GM23338 (cell line): ENCODE measurements around the gene KIF19. TPM values are rescaled to one million over a fixed set of nuclear protein-coding genes. Genes with fewer than 3 reads are reported as not detected.

Experiments used
- ATAC-seq: fragments of 200-7000 bp; cut with Tn5 transposase; 3 replicates; pipeline ENCODE4 v1.9.1; 2020
- DNase-seq: peaks from one replicate; pipeline ENCODE4 v3.0.0-alpha.2; 2015; ENCODE audit warnings: low spot score
- H2AFZ ChIP-seq: fragments of 200-600 bp; sonication (generic); 2 replicates; pipeline ENCODE4 v1.8.0; 2016; ENCODE audit warnings: antibody characterized with exemption, mild to moderate bottlenecking, moderate library complexity
- H3F3A ChIP-seq: fragments of 200-600 bp; sonication (generic); replicated peaks from 2 replicates; pipeline ENCODE4 v1.8.0; 2017; ENCODE audit warnings: antibody characterized with exemption, mixed run types, low read depth
- H3K27ac ChIP-seq: fragments of 200-600 bp; sonication (generic); 2 replicates; pipeline ENCODE4 v1.6.1; 2016; ENCODE audit warnings: low read depth
- H3K27me3 ChIP-seq: fragments of 200-600 bp; sonication (generic); 2 replicates; pipeline ENCODE4 v1.8.0; 2016; ENCODE audit warnings: mild to moderate bottlenecking, mixed run types, moderate library complexity; ENCODE audit not compliant: insufficient read depth
- H3K36me3 ChIP-seq: fragments of 200-600 bp; sonication (generic); 2 replicates; pipeline ENCODE4 v1.8.0; 2016; ENCODE audit warnings: mild to moderate bottlenecking; ENCODE audit not compliant: insufficient read depth
- H3K4me1 ChIP-seq: fragments of 200-600 bp; sonication (generic); 2 replicates; pipeline ENCODE4 v1.8.0; 2016; ENCODE audit warnings: mild to moderate bottlenecking, moderate library complexity; ENCODE audit not compliant: insufficient read depth
- H3K4me2 ChIP-seq: fragments of 200-600 bp; sonication (generic); 2 replicates; pipeline ENCODE4 v1.7.1; 2017; ENCODE audit warnings: mixed run types
- H3K4me3 ChIP-seq: fragments of 200-600 bp; sonication (generic); 2 replicates; pipeline ENCODE4 v1.6.1; 2016; ENCODE audit warnings: mixed run types
- H3K79me2 ChIP-seq: fragments of 200-600 bp; sonication (generic); replicated peaks from 2 replicates; pipeline ENCODE4 v1.8.0; 2017; ENCODE audit warnings: mild to moderate bottlenecking; ENCODE audit not compliant: insufficient read depth
- H3K9me2 ChIP-seq: fragments of 200-600 bp; sonication (generic); 2 replicates; pipeline ENCODE4 v1.8.0; 2017; ENCODE audit not compliant: insufficient read depth
- H4K20me1 ChIP-seq: fragments of 200-600 bp; sonication (generic); replicated peaks from 2 replicates; pipeline ENCODE4 v1.8.0; 2017; ENCODE audit warnings: mild to moderate bottlenecking; ENCODE audit not compliant: insufficient read depth
- H3K27ac Mint-ChIP-seq: 2 replicates; pipeline ENCODE4 v1.8.0; 2020; ENCODE audit warnings: inconsistent platforms, mild to moderate bottlenecking, moderate library complexity, mixed read lengths
- H3K27me3 Mint-ChIP-seq: 3 replicates; pipeline ENCODE4 v1.8.0; 2022; ENCODE audit warnings: low read depth, mild to moderate bottlenecking, moderate library complexity, mixed read lengths, inconsistent platforms; ENCODE audit not compliant: insufficient read depth, poor library complexity
- H3K36me3 Mint-ChIP-seq: 3 replicates; pipeline ENCODE4 v1.8.0; 2021; ENCODE audit warnings: low read depth, mild to moderate bottlenecking, inconsistent platforms, moderate library complexity, mixed read lengths
- H3K4me1 Mint-ChIP-seq: 3 replicates; pipeline ENCODE4 v1.8.0; 2020; ENCODE audit warnings: mild to moderate bottlenecking, inconsistent platforms, mixed read lengths
- H3K4me3 Mint-ChIP-seq: 3 replicates; pipeline ENCODE4 v1.8.0; 2021; ENCODE audit warnings: moderate library complexity, mild to moderate bottlenecking, inconsistent platforms, mixed read lengths
- H3K9me3 Mint-ChIP-seq: 3 replicates; pipeline ENCODE4 v1.8.0; 2020; ENCODE audit warnings: moderate library complexity, mild to moderate bottlenecking, inconsistent platforms, mixed read lengths
- CREB1 ChIP-seq: fragments of 250-450 bp; sonication (Bioruptor Pico); IDR thresholded peaks from 2 replicates; pipeline ENCODE4 v1.5.0; 2020; ENCODE audit warnings: low read depth, mild to moderate bottlenecking, moderate library complexity
- EZH2phosphoT487 ChIP-seq: fragments of 200-600 bp; sonication (generic); IDR thresholded peaks from one replicate; pipeline ENCODE4 v1.8.1; 2018; ENCODE audit warnings: antibody characterized with exemption; ENCODE audit not compliant: unreplicated experiment
- NANOG ChIP-seq: IDR thresholded peaks from 2 replicates; pipeline ENCODE4 v1.6.1; 2016; ENCODE audit warnings: antibody characterized with exemption, borderline replicate concordance
- POLR2AphosphoS5 ChIP-seq: IDR thresholded peaks from 2 replicates; pipeline ENCODE4 v1.6.1; 2016; ENCODE audit warnings: antibody characterized with exemption, low read depth
- ZNF462 ChIP-seq: fragments of 250-450 bp; sonication (Bioruptor Pico); IDR thresholded peaks from 2 replicates; pipeline ENCODE4 v1.5.0; 2020; ENCODE audit warnings: mild to moderate bottlenecking, moderate library complexity
- polyA plus RNA-seq: library from polyadenylated mRNA; unstranded; fragments of >200 nt; fragmentation: Nextera tagmentation; extraction: Ambion mirVana; gene quantifications from 2 replicates; pipeline ENCODE4 v1.2.1, GENCODE V29; 2016
- total RNA-seq: library from RNA; depleted of rRNA; stranded (reverse); fragments of >200 nt; shearing (Covaris generic); gene quantifications from 2 replicates; pipeline ENCODE4 v1.2.3, GENCODE V29; 2014

The KIF19 gene
- total and polyA plus RNA-seq, 2 experiments from 2014 or later, result 0.35 to 0.36 TPM

- Mint-ChIP-seq H3K36me3 (no peaks in the 10 kb centered on the region), H3K27me3 (peaks cover 10% of the 10 kb centered on the region), H3K27ac (peak overlapping the region; percentile 26; the same call in 1 of the 2 replicates), H3K4me3 (no peak overlapping the region), H3K4me1 (peaks cover 16% of the 10 kb centered on the region; the same call in 2 of the 3 replicates), H3K9me3 (peaks cover 4% of the 10 kb centered on the region; the same call in 2 of the 3 replicates)
- H3K36me3 ChIP-seq, result no peaks in the 10 kb centered on the region
- no peak overlapping the region for H3K4me2 ChIP-seq
- no peak overlapping the region; the same call in 1 of the 2 replicates for H2AFZ ChIP-seq
- H3K4me1 ChIP-seq, result no peaks in the 10 kb centered on the region; the same call in 1 of the 2 replicates
- no peaks in the 10 kb centered on the region for H3K9me2 ChIP-seq
- no peaks in the 10 kb centered on the region for H3K27me3 ChIP-seq
- H3K79me2 ChIP-seq, result no peaks in the 10 kb centered on the region
- ATAC-seq (no peak), DNase-seq (no peak)
- H4K20me1 ChIP-seq, result no peaks in the 10 kb centered on the region
- no peak overlapping the region for H3K4me3 ChIP-seq
- no peaks in the 10 kb centered on the region for H3F3A ChIP-seq
- H3K27ac ChIP-seq, result no peak overlapping the region
- no peak for TF ChIP-seq EZH2phosphoT487
- no peak for TF ChIP-seq ZNF462 (CRISPR knock-in tag)
- no peak for TF ChIP-seq POLR2AphosphoS5
- TF ChIP-seq CREB1 (CRISPR knock-in tag), result no peak
These were observed 69.0 kb downstream of the KIF19 start for GRCh38 chr17:74394977-74395376.

GRCh38 chr17:74396567-74396966, 70.5 kb downstream of the KIF19 start:
- no peaks in the 10 kb centered on the region for H3K27me3 ChIP-seq
- no peaks in the 10 kb centered on the region for H4K20me1 ChIP-seq
- H3K4me2 ChIP-seq, result no peak overlapping the region
- H3K36me3 ChIP-seq, result no peaks in the 10 kb centered on the region
- H3K27me3 Mint-ChIP-seq, result peaks cover 5% of the 10 kb centered on the region
- peaks cover 4% of the 10 kb centered on the region; the same call in 2 of the 3 replicates for H3K9me3 Mint-ChIP-seq
- DNase-seq, result no peak
- no peak overlapping the region for H3K27ac ChIP-seq
- no peaks in the 10 kb centered on the region; the same call in 1 of the 2 replicates for H3K4me1 ChIP-seq
- ATAC-seq, result no peak
- H3F3A ChIP-seq, result no peaks in the 10 kb centered on the region
- H3K4me3 Mint-ChIP-seq, result no peak overlapping the region
- H3K79me2 ChIP-seq, result no peaks in the 10 kb centered on the region
- no peak overlapping the region for H2AFZ ChIP-seq
- H3K4me3 ChIP-seq, result no peak overlapping the region
- H3K9me2 ChIP-seq, result no peaks in the 10 kb centered on the region
- no peak for TF ChIP-seq NANOG
- no peak for TF ChIP-seq CREB1 (CRISPR knock-in tag)
- H3K36me3 Mint-ChIP-seq, result no peaks in the 10 kb centered on the region
- H3K4me1 Mint-ChIP-seq, result peaks cover 13% of the 10 kb centered on the region; the same call in 2 of the 3 replicates
- H3K27ac Mint-ChIP-seq, result no peak overlapping the region
